Measurements from ENCODE around the gene CCDC89.

CCDC89 gene

DNA sequence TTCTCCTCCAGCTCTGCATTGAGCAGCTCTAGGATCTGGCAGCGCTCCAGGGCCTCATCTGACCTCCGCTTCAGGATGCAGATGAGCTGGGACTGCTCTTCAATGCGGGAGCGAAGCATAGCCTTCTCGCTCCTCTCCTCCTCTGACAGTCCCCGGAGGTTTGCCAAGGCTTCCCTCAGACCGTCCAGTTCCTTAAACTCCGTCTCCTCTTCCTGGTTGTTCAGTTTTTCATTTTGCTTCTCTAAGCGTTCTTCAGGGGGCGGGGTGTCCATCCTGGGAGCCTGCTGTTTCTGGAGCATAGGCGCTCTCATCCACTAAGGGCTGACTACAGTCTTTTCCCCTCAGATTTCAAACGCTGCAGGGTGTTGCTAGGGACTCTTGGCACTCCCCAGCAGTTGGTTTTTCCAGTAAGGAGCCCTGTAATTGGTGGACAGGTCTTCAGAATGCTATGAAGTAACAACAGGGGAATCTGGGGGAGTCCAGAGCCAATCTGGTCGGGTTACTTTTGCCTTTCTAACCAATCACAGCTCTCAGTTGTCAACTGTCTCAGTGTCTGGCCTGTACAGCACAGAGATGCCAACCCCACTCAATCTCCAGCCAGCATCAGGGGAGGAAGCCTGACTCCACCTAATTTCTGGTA lies at the start of gene CCDC89:
Gene CCDC89 (minus strand): TSS at position 376 of the 640 bp plus-strand sequence. CDS start 65 bp downstream, at position 311.
- DNase-seq: no peak

DNA sequence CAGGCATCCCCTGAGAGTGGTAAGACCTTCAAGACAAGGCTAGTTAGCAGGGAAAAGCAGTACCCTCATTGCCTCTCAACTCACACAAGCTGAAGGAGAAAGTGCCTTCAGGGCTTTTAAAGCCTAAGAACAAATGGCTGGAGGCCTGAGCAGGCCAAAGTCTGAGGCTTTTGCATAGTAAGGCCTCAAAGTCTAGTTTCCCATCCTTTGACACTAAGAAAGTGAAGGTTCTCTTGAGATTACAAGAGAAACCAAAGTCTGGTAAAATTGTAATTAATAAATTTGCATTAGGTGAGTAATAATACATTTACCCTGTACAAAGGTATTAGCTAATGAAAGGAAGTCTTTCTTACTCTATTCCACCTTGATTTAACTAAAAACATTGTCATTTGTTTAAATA lies 47.0 kb upstream of the CCDC89 start:
- no peak for DNase-seq

DNA sequence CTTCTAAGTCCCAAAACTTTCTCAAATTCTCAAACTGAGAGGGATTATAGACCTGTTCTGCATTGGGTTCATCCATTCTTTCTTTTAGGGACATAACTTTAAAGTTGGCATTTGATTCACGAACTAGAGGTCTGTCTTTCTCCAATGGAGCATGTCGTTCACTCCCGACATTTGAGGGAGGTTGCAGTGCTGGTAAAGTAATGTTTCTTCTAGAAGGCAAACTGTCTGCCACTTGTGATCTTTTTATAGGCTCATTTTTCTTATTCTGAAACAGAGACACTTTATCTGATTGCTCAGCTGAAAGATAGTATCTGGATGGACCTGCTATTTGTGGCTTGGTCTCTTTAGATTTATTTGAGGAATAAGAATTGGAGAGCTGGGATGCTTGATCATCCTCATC lies 40.4 kb upstream of the CCDC89 start:
- DNase-seq: no peak

DNA sequence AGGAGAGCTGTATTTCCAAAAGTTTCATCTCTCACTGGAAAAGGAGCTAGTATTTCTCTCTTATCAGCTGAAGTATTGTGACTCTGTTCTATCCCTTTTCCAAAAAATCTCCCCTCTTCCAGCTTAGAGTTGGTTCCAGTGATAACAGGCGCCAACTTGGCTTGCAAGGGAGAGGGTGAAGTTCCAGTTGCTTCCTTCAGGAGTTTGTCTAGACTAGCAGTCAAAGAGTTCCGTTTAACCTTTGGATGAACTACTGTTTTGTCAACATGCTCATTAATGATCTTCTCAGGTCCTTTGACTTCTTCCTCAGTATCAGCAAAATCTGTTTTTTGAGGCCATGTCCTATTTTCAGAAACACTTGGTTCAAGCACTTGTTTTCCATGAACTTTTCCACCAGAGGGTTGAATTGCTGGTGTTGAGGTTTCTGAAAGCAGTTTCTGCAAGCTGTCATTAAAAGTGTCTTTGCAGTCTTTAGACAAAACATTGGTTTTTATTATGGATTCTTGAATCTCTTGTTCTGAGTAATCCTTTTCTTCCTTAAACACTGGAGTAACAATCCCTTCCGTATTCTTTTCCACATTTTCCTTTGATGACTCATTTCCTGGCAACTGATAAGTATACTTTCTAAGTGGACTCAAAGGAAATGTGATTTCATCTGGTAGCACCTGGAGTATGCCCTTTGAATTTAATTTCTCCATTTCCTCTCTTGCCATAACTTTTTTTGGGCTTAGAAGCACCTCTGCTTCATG lies 39.7 kb upstream of the CCDC89 start:
- no peak for DNase-seq

DNA sequence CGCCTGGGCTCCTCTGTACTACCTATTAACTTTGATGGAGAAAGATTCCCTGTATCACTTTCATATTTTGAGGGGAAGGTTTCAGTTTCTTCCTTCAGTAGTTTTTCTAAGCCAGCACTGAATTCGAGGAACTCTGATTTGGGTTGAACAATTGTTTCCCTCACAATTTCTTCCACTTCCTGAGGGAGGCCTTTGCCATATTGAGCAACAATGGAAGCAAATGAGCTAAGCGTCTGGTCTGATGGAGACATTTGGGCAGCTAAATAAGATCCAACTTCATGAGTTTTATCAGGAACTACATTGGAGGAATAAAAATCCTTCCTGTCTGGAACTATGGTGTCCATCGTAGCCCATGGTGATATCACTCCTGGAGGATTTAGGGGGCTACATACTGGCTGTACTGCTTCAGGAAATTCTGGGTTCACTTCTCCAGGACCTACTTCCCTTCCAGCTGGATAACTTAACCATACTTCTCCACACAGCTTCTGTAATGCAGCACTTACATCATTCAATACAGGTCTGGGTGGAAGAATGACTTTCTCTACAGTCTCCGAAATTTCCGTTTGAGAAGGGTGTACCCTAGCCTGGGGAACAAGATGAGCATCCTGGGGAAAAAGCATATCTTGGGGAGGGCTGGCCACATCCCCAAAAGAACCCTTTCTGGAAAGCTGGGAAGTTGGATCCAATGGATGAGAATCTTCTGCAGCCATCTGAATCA lies 38.9 kb upstream of the CCDC89 start:
- no peak for DNase-seq

DNA sequence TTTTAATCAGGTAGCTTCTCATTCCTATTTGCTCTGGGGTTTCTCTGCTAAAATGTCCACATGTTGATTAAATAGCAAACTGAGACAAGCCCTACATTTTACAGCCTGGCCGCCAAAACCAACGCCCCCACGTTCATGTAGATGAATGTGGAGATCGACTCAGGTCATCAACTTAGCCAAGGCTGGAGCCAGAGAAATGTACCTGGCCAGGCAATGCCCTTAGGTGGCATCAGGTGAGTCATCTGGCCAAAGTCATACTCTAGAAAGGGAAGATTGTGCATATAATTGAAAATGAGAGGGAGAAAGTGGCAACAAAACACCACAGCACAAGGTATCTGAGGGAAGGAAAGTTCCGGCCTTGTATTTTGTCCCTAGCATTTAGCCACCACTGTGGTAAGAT lies 37.1 kb upstream of the CCDC89 start:
- DNase-seq: no peak

DNA sequence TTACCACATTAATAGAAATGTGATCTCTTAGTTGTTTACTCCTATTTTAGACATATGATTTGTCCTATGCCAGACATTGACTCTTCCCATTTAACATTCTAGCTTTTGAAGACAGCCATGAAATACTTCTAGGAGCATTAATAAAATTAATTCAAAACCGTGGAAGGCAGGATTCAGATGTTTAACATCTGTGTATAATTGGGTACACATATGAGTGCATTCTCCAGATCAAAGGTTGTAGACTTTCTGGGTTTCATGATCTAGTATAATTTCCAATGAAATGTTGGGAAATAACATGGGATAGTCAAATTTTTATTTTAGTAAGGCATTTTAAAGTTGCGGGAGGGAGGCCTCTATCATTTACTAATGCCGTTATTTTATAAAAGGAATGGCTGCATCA lies 35.2 kb upstream of the CCDC89 start:
- DNase-seq: no peak

DNA sequence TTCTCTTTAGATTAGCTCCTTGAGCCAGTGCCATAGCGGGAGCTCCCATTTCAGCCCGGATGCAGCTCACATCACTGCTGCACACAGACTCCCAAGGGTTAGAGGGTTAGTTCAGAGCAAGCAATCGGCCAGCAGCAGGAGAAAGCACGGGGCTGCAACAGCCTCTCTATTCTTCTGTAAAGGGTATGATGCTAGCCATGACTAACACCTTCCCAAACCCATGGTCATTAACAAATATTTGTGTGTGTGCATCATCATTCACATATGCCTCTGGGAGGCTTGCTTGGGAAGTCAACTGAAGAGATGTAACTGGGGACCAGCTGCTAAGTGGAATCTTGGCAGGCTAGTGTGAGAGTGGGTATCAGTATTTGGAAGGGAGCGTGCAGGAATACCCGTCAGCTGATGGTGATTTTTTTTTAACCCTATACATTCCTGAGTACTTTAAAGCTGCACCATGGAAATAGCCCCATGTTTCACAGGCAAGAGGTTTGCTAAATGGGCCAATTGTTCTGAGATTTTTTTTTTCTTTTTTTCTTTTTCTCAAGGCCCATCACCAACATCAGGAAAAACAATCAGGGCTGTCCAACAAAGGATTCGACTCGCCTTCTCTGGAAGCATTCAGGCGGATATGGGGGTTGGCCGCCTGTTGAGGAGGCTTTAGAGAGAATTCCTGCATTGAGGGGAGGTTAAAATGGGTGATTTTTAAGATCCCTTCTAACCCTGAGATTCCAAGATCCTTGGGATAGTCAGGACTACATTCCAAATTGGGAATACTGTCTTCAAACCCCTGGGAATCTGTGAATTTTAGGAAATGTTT lies 33.2 kb upstream of the CCDC89 start:
- no peak for DNase-seq

DNA sequence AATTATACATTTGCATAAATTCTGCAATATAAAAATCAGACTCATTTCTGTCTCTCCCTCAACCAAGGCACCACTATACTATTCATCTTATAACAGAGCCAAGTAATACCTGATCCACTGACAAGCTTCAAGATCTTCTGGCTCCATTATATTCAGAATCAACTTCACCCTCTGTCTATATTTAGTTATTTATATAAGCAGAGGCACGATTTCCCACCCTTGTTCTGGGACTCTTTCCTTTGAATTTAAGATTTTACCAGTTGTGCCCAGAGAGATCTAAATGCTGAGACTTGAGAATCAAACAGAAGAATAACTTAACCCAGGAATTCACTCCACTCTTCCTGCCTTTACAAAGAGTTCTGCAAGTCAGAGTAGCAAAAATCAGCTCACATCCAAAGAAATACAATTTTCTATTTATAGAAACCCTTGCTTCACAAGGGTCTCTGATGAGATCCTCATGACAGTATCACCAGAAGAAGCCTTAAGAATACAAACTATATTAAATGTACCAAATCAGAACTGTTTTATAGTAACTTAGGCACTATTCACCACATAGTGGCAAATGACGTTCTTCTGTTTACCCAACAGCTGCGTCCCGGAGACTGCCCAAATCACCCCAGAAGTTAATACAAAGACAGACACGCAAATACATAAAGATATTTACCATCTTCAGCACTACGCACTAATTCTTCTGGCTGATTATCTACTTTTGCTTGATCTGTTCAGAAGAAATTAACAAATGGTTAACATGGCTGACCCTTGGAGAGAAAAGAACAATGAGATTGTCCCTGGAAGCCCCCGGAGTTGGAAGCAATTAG lies 32.3 kb upstream of the CCDC89 start:
- DNase-seq: no peak

DNA sequence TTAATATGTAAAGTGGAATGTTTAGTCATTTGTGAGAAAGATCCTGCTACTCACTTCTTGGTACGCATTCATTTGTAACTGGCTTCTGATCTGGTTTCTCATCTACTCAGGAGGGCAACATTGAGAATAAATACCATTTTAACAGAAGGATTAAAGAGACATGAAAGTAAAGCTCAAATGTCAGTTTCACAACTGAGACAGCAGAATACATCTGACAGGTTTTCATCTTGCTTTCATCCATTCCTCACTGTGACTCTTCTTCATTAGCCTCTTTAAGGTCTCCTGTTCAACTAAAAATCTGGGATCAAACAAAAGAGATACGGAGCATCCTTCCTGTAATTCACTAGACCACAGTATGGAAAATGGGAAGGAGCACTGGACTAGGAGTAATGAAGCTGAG lies 31.4 kb upstream of the CCDC89 start:
- no peak for DNase-seq

DNA sequence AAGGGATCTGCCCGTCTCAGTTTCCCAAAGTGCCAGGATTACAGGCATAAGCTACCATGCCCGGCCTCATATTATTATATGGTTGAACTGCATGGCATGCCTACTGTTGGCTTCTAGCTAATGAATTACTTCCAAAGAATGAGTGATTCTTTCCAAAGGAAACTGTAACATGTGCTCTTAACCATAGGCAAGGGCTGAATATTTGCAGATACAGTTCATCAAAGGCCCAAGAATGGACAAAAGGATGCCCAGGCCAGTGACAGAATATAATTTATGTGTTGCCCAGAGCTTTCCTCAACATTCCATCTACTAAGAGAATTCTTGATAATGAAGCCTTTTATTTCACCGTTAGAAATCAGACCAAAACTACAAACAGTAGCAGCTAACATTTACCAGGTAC lies 27.0 kb upstream of the CCDC89 start:
- no peak for DNase-seq

DNA sequence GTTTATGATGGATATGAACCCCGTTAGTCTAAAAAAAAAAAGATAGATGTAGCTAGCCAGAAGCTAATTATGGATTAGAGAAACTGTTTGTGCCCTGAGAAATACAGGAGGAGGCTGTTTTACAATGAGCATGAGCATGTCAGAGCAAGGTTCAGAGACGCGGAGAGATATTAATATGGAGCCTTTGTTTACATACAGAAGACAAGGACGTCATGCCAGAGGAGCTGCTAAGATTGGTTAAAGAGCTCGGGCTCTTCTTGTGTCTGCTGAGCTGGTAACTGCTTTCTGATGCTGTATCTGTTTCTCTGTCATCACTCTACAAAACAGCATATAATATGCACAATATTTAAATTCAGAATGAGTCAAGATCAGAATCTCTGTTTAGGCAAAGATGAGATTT lies 24.9 kb upstream of the CCDC89 start:
- no peak for DNase-seq

DNA sequence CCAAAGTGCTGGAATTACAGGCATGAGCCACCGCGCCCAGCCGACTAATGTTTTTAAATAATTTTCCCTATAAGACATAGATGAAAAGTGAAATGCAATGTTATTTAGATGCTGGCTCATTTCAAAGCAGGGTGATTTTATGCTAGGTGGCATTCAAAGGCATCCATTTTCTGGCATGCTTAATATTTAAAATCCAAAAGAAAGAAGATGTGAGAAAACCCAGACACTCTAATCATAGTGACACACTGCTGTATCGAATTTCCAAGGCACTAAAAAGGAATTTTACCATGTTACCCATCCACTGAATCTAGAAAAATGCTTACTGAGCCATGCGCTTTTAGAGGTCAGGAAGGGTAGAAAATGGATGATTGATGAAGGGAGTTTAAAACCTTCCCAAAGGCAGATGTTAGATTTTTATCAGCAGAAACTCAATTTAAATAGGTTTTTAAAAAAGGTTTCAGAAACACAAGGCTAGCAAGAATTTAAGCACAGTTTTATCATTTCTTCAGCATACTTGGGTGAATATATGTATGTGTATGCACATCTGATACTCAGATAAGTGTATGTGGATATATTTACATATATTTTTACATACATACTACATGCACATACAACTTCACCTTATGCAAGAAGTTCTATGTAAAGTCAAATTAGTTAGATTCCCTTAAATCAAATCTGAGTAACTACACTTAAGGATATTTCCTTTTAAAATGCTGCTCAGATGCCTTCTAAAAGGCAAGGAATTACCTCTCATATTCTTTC lies 24.1 kb upstream of the CCDC89 start:
- no peak for DNase-seq

DNA sequence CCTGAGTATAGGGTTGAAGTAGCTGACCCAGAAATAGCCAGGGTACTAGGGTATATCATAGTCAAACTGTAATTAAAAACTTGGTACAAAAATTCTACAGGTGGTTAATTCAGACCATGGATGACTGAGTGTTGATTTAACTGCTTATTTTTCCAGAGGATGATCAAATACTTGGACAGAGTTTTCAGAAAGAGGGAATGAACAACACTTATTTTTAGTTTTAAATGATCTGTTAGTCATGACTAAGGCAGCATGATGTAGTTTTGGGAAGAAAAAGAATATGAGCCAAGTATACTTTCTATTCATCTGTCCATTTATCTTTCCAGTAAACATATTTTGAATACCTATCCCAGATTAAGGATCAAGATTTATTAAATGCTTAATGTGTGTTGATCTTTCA lies 19.8 kb upstream of the CCDC89 start:
- no peak for DNase-seq

DNA sequence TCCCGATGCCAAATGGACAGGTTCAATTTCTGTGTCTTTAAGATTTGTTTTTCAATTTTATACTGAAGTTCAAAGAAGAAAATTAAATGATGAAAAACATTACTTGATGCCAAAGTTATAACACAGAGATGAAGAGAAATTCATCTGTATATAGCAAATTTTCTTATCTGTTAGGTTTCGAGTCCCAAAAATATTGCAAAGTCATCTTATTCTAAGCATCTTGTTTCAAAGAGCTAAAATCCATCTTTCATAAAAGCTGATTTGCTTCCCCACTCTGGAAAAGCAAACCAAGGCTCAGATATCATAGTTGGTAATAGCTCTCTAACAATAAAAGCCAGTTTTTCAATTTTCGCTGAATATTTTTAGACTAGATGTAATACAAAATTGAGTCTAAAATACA lies 19.0 kb upstream of the CCDC89 start:
- DNase-seq: no peak

DNA sequence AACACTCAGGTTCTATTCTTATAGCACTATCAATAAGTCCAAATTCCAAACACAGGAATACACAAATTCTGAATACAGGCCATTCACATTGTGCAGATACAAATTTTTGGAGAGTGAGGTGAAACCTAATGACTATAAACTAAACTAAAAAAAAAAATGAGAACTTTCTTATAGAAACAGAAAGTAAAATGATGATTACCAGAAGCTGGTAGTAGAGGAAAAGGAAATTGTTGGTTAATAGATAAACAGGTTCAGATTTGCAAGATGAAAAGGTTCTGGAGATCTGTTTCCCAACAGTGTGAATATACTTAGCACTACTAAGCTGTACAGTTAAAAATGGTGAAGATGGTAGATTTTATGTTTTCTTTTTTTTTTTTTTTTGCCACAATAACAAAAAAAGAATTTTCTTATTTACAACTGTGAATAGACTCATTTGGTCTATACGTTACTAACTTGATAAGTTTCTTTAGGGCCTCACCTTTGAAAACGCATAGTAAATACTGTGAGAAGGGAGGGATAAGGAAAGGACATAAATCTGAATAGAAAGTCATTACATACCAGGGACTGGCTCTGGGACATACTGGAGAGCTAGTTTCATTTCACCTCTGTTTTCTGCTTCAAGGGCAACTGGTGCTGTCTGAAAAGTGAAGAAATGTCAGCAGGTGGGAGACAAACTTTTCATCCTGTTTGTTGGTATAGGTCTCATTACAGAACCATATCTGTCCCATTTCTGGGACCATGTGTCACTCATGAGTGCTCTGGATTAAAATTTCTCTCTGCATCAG lies 14.2 kb upstream of the CCDC89 start:
- no peak for DNase-seq

DNA sequence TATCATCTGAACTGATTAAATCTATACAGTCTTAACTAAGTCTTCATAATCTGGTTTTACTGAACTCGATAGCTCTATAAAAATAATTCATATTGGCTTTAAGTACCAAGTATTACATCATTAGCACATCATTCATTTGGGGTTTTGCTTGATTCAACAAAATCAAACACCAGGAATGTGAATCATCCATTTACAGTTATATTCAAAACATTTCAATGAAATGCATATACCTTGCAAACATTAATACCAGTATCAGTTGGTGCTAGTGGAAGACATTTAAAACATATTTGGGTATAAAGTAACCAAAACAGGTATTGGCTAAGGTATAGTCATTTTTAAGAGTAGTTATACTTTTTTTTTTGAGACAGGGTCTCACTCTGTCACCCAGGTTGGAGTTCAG lies 12.2 kb upstream of the CCDC89 start:
- DNase-seq: no peak

DNA sequence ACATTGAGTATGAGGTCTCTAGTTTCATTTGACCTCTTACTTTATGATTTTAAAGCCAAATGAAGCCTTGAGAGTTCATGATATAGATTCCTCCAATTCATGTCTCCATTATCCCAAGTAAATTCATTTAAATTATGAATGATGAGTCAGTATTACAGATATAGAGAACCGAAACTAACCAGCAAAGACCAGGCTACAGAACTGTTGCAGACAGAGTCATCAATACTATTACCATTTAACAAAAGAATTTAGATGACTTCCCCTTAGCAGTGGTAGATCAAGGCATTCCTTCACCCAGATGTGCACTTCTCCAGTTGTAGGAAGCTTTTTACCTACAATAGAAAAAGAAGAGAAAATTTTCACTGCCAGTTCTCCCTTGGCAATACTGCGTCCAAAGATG lies 11.8 kb upstream of the CCDC89 start:
- DNase-seq: no peak

DNA sequence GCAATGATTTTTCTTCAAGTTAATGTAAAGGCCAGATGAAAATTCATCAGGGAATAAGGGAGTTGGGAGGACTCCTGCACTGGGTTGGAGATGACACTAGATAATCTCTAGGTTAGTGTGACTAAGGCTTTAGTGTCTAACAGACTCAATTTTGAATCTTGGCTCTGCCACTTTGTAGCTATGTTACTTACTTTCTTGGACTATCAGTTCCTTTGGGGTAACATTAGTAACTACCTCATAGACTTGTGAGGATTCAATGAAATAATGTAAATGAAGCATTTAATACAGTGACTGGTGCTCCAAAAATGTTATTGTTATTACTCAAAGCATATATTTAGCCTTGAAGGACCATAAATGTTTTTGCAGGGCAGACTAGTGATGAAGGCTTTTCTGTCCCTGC lies 9.6 kb upstream of the CCDC89 start:
- DNase-seq: no peak

DNA sequence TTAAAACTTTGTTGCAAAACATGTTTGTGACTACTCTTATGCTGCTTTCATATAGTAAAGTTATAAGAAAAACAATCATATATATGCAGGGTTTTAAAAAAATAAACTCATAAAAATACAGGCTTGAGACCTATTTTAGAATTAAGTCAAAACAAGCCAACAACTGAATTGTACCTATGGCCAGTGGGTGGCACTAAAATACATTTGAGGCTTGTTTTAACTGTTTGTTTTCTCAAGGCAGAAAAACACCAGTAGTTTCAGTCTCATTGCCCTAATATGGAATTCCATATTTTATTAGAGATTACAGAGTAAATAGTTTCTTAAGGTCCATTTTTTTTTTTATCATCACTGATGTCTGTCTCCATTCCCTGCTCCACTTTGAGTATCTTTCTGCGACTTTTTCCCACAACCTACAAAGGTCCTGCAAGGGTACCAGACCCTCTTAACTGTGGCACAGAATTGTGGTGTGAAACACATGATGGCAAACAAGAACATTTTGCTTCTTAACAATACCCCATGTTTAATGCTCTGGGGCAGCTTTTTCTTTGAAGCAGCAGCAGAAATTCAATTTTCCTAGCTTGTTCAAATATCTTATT lies 8.5 kb upstream of the CCDC89 start:
- DNase-seq: no peak
